ENCODE data around the gene SLC29A2.

DNA sequence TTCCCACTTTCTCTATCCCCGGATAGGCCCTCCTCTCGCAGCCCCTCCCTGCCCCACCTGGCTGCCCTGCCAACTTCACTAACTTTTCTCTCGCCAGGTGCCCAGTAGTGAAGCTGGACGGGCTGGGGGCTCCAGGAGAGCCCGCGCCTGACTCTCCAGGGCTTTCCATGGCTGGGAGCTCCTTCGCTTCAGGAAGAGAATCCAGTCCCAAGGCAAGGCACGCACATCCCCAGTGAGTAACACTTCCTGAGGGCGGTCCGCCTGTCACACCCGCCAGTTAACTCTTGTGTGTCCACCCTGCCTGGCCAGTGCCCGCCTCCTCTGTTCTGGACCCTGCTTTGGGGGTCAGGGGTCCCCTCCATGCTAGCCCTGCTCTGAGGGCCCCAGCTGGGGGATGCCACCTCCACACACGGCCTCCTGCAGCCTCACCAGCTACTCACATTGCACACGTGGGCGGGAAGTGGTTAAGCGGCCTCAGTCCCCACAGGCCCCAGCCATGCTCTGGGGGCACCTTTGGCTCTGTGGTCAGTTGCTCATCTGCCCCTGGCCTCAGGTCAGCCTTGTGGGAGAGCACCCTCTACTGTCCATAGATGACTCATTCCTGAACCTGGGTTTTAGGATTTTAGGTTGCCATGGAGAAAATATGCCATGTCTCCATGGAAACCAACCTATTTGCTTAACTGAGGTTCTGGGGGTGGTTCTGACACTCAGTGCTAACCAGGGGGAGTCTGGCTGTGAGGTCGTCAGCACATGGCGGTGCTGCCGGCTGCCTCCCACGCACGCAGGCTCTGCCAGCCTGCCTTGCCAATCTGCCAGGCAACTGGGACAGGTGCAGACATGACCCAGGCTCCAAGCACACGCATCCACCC is 35.1 kb downstream of the SLC29A2 start, which contains the start of gene RIN1:
- TF ChIP-seq EZH2 (IDR thresholded peaks at IDR 0.05) (no peak), FOXP2 (optimal IDR thresholded peaks at IDR 0.05; ENCODE audit: control extremely low read depth, extremely low read length, insufficient read depth) (no peak)

Measured in SK-N-MC (cell line).